ENCODE results near the gene BRD3OS. TPM values are rescaled to one million over a fixed set of nuclear protein-coding genes. Genes with fewer than 3 reads are reported as not detected.
A peak's percentile ranks its signal among the peaks of the same experiment; 100 is the strongest.
"Not testable (repeated sequence)": the region's sequence is repeated elsewhere in the genome, so short reads cannot be mapped to it uniquely, and the experiment has no call there.

Gene BRD3OS
- total RNA-seq, 4 donors from 2014 or later = 7.4 to 23.9 (median 13.6) TPM

DNA sequence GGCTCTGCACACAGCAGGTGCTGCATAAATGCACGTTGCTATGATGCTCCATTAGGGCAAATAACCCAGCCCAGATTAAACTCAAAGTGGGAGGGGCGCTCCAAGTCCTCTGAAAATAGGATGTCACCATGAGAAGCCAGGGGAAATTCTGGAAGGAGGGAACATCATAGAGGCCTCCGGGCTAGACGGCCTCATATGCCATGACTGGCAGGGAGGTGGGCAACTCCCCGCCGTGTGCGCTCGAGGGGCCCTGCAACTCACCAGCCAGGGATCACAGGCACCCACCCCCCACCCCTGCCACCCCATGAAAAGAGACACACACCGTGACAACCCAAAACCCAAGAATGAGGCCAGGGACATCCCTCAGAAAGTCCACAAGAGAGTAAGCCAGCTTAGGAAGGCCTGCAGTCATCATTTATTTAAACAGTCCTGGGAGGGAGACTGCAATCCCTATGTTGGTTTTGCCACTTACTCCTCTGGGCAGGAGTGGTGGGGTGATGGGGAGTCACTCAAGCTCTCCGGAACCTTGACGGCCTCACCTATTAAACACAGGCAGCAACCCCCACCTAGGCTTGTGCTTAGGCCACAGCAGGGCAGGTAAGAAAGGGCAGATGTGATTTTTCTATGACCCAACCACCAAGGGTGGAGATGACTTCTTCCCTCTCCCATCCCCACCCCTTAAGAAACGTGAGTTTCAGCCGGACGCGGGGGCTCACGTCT lies 37.2 kb upstream of the BRD3OS start:
- intact Hi-C loops (cut with DNase I; ENCODE audit: low total_unique reads) = no loop called here
- Histone ChIP-seq H3K27me3 (no peaks in the 10 kb centered on the region), H3K36me3 (no peaks in the 10 kb centered on the region), H3K27ac (no peak overlapping the region), H3K9me3 (no peaks in the 10 kb centered on the region), H3K4me1 (peaks cover 0 to 10% of the 10 kb centered on the region in 2 donors), H3K4me3 (no peak overlapping the region)
- no peak for DNase-seq
- TF ChIP-seq CTCF (IDR thresholded peaks at IDR 0.05) (no peak), POLR2A (IDR thresholded peaks at IDR 0.05) (no peak)

DNA sequence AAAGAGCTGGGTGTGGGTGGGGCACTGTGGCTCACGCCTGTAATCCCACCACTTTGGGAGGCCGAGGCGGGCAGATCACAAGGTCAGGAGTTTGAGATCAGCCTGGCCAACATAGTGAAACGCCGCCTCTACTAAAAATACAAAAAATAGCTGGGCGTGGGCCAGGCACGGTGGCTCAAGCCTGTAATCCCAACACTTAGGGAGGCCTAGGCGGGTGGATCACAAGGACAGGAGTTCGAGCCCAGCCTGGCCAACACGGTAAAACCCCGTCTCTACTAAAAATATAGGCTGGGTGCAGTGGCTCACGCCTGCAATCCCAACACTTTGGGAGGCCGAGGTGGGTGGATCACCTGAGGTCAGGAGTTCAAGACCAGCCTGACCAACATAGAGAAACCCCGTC lies 36.5 kb upstream of the BRD3OS start:
- H3K9me3 ChIP-seq; H3K27ac ChIP-seq; H3K4me3 ChIP-seq; intact Hi-C loops (cut with DNase I; ENCODE audit: low total_unique reads); H3K27me3 ChIP-seq; H3K36me3 ChIP-seq: not testable (repeated sequence)
- H3K4me1 ChIP-seq = peaks cover 0 to 14% of the 10 kb centered on the region in 2 donors
- peak in 1 of 2 donors; percentile 7 for DNase-seq

DNA sequence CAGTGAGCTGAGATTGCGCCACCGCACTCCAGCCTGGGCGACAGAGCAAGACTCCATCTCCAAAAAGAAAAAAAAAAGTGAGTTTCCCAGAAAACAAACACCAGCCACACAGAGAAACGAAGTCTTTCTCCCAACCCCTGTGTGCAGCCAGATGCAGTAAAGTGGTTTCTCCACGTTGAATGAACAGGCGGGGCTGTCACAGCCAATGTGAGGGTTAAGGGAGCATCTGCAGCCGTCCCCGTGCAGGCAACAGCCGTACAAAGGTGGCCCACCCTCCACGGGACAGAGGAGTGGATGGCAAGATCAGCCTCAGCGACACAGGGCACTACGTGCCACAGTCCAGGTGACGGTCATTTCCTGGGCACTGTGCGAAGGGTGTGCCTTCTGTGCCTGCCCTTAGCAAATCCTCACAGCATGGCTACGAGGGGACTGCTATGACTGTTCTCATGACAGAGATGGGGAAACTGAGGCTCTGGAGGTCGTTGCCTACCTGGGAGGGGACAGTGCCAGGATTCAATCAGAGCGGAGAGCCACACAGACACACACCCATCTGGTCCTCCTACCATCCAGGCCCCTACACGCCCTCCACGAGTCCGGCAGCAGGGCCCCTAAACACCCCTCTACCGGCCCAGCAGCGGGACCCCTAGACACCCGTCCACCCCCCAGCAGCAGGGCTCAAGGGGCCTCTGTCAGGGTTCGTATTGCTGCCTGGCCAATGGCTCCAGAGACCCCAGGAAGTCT lies 35.5 kb upstream of the BRD3OS start:
- intact Hi-C loops (cut with DNase I; ENCODE audit: low total_unique reads) = loop anchor here (5.0 kb wide), 1 partner anchor 197 kb away; no protein-coding TSS in a partner anchor

GRCh38 chr9:133990366-133991213 lies 34.7 kb upstream of the BRD3OS start:
- Histone ChIP-seq H3K27me3 (no peaks in the 10 kb centered on the region), H3K9me3 (no peaks in the 10 kb centered on the region), H3K4me1 (peaks cover 0 to 20% of the 10 kb centered on the region in 2 donors), H3K27ac (peak overlapping the region; percentile 45 to 82), H3K4me3 (peak overlapping the region; percentile 51 to 82), H3K36me3 (no peaks in the 10 kb centered on the region)
- intact Hi-C loops (cut with DNase I; ENCODE audit: low total_unique reads) = loop anchor here (5.0 kb wide), 1 partner anchor 198 kb away; no protein-coding TSS in a partner anchor
- TF ChIP-seq CTCF (IDR thresholded peaks at IDR 0.05) = no peak
- TF ChIP-seq POLR2A (IDR thresholded peaks at IDR 0.05) = no peak
- peak in 1 of 2 donors; percentile 38 for DNase-seq

More for the DNA sequence above, 35.5 kb upstream of the BRD3OS start:
- Histone ChIP-seq H3K4me1 (peaks cover 0 to 20% of the 10 kb centered on the region in 2 donors), H3K27ac (no peak overlapping the region), H3K27me3 (no peaks in the 10 kb centered on the region), H3K4me3 (no peak overlapping the region), H3K36me3 (no peaks in the 10 kb centered on the region), H3K9me3 (no peaks in the 10 kb centered on the region)
- DNase-seq = no peak
- TF ChIP-seq POLR2A (IDR thresholded peaks at IDR 0.05) (no peak), CTCF (IDR thresholded peaks at IDR 0.05) (no peak)

GRCh38 chr9:133991214-133991921 lies 33.9 kb upstream of the BRD3OS start:
- H3K4me3 ChIP-seq = peak overlapping the region; percentile 51 to 82
- H3K27ac ChIP-seq = peak overlapping the region; percentile 45 to 82
- DNase-seq = no peak
- H3K36me3 ChIP-seq = no peaks in the 10 kb centered on the region
- peaks cover 0 to 20% of the 10 kb centered on the region in 2 donors for H3K4me1 ChIP-seq
- intact Hi-C loops (cut with DNase I; ENCODE audit: low total_unique reads) = loop anchor here (5.0 kb wide), 1 partner anchor 199 kb away; no protein-coding TSS in a partner anchor
- TF ChIP-seq CTCF (IDR thresholded peaks at IDR 0.05) (no peak), POLR2A (IDR thresholded peaks at IDR 0.05) (no peak)
- H3K27me3 ChIP-seq = no peaks in the 10 kb centered on the region
- no peaks in the 10 kb centered on the region for H3K9me3 ChIP-seq
